Upper lobe of right lung (tissue), 1 donor: Measurements from ENCODE around the gene GNRH2. TPM values are rescaled to one million over a fixed set of nuclear protein-coding genes. Genes with fewer than 3 reads are reported as not detected.
A peak's percentile ranks its signal among the peaks of the same experiment; 100 is the strongest.

Experiments
- ATAC-seq: fragments of 200-7000 bp; cut with Tn5 transposase; one replicate; pipeline ENCODE4 v1.9.1; 2020; ENCODE audit warnings: mild to moderate bottlenecking, moderate library complexity
- DNase-seq: peaks from one replicate; pipeline ENCODE4 v3.0.0-alpha.2; 2020
- H3K27ac ChIP-seq: fragments of 200-600 bp; one replicate; pipeline ENCODE4 v1.8.0; 2022
- H3K27me3 ChIP-seq: fragments of 200-600 bp; one replicate; pipeline ENCODE4 v1.8.0; 2022; ENCODE audit warnings: mild to moderate bottlenecking
- H3K36me3 ChIP-seq: fragments of 200-600 bp; one replicate; pipeline ENCODE4 v1.8.0; 2022
- H3K4me1 ChIP-seq: fragments of 200-600 bp; one replicate; pipeline ENCODE4 v1.8.0; 2022
- H3K4me3 ChIP-seq: fragments of 200-600 bp; one replicate; pipeline ENCODE4 v1.8.0; 2022; ENCODE audit warnings: mild to moderate bottlenecking
- H3K9me3 ChIP-seq: fragments of 200-600 bp; one replicate; pipeline ENCODE4 v1.8.0; 2022
- intact Hi-C: fragments of 100-400 bp; cut with DNase I; formaldehyde crosslinking; loops from one replicate; pipeline ENCODE4 v1.11.0; 2022
- long read RNA-seq: library from polyadenylated mRNA; unstranded; transcript quantifications from one replicate; pipeline ENCODE4 v2.0.0, GENCODE V29; 2021
- total RNA-seq: library from RNA; stranded (reverse); fragmentation: NEBNext Ultra II Directional; extraction: Animal tissue kit (Norgen Biotek cat#: 25700); gene quantifications from one replicate; pipeline ENCODE4 v1.2.1, GENCODE V29; 2021
- TF ChIP-seq, protein P1 (sequence below): fragments of 200-600 bp; IDR thresholded peaks from one replicate; pipeline ENCODE4 v1.8.0; 2022; ENCODE audit warnings: antibody characterized with exemption
- donor health status: DM: no; HTN: yes; CAD: no; lungs with severe emphysema.

GNRH2 gene, protein sequence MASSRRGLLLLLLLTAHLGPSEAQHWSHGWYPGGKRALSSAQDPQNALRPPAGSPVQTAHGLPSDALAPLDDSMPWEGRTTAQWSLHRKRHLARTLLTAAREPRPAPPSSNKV
- not detected for total RNA-seq
- long read RNA-seq: 0 reads

DNA sequence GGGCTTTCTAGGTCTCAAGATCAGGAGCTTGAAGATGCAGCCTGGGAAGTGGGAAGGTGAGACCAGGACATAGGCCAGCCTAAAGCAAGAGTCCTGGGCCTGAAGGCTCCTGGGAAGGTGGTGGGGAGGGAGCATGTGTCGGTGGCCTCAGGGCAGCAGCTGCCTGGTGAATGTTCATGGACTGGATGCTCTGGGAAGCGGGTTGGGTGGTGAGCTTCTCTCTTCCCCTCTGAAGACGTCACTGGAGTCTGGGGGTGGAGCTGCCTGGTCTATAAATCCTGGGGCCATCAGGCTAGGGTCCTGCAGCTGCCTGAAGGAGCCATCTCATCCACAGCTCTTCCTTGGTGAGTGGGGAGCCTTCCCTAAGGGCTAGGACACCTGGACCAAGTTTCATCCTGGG, at the start of gene GNRH2:
Gene GNRH2, plus strand, starts transcription at position 301 of the 400 bp plus-strand sequence. CDS start 793 bp downstream, outside the sequence.
- no peak within 1 kb of the TSS for H3K4me3 ChIP-seq
- H3K36me3 ChIP-seq: peaks cover 32% of the 10 kb centered on the region
- no peak for DNase-seq
- TF ChIP-seq, protein P1, sequence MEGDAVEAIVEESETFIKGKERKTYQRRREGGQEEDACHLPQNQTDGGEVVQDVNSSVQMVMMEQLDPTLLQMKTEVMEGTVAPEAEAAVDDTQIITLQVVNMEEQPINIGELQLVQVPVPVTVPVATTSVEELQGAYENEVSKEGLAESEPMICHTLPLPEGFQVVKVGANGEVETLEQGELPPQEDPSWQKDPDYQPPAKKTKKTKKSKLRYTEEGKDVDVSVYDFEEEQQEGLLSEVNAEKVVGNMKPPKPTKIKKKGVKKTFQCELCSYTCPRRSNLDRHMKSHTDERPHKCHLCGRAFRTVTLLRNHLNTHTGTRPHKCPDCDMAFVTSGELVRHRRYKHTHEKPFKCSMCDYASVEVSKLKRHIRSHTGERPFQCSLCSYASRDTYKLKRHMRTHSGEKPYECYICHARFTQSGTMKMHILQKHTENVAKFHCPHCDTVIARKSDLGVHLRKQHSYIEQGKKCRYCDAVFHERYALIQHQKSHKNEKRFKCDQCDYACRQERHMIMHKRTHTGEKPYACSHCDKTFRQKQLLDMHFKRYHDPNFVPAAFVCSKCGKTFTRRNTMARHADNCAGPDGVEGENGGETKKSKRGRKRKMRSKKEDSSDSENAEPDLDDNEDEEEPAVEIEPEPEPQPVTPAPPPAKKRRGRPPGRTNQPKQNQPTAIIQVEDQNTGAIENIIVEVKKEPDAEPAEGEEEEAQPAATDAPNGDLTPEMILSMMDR: no peak
- no peak for ATAC-seq
- no peaks in the 10 kb centered on the region for H3K27me3 ChIP-seq
- H3K27ac ChIP-seq: peak within 1 kb of the TSS; percentile 42
- no peaks in the 10 kb centered on the region for H3K9me3 ChIP-seq
- intact Hi-C loops: no loop called here
- H3K4me1 ChIP-seq: peaks cover 15% of the 10 kb centered on the region

DNA sequence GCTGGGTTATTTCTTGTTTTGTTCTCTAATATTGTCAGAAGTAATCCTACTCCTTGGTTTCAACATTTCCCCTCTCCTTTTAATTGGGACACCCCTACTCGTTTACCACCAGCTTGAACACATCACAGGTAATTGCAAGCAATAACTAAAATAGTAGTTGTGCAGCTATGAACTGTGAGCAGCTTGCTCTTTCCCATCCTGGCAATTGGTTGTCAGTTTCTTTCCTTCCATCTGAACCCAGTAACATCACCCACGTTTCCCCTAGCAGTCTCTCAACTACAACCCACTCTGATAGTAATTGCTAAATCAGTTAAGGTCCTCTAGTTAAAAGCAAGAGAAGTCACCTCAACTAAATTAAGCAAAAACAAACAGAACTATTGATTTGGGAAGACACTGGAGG, 47.6 kb upstream of the GNRH2 start:
- H3K4me1 ChIP-seq: no peaks in the 10 kb centered on the region
- ATAC-seq (no peak), DNase-seq (no peak)
- H3K36me3 ChIP-seq: peaks cover 58% of the 10 kb centered on the region
- H3K4me3 ChIP-seq: no peak overlapping the region
- H3K27ac ChIP-seq: no peak overlapping the region
- no peaks in the 10 kb centered on the region for H3K27me3 ChIP-seq
- TF ChIP-seq, protein P1: no peak
- intact Hi-C loops: no loop called here
- H3K9me3 ChIP-seq: no peaks in the 10 kb centered on the region

DNA sequence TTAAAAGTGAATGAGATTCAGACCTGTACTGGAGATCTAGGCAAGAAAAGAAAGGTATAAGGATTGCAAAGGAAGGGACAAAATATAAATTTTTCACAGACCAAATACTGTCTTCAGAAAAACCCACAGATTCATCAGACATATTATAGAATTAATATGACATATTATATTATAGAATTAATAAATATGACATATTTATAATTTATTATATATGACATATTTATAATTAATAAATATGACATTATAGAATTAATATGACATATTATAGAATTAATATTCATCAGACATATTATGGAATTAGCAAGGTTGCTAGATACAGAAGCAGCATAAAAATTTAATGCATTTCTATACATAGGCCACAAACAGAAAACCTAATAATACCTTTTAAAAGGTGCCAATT, 44.7 kb upstream of the GNRH2 start:
- ATAC-seq (no peak), DNase-seq (no peak)
- Histone ChIP-seq H3K27me3 (no peaks in the 10 kb centered on the region), H3K4me3 (no peak overlapping the region), H3K27ac (no peak overlapping the region), H3K36me3 (peaks cover 36% of the 10 kb centered on the region), H3K4me1 (no peaks in the 10 kb centered on the region), H3K9me3 (no peaks in the 10 kb centered on the region)
- TF ChIP-seq, protein P1: no peak
- intact Hi-C loops: no loop called here

DNA sequence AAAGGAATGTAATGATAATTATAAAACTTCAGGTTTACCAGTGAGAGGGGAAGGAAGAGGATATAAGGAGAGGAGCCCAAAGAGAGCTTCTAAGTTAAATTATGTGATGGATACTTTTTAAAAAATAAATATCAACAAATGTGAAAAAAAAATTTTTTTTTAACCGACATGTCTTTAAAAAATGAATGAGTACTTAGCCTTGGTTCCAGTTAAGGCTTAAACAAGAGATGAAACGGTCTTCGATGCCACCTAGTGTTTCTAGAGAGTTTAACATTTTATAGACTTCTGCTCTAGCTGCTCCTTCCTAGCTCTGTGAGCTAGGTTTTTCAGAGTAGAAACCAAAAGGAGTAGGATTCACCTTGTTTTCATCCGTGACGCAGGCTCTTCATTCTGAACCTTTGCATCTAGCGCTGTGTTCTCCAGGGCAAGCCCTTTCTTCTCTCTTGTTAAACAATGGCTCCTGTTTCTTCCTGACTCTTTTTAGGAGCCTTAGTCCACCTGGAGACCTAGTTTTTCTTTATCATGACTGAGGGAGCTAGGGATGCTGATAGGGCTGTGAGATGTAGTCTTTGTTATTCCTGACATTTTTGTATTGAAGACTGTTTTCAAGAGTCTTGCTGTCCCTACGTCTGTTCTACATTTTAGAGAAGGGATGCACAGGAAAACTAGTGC, 42.4 kb upstream of the GNRH2 start:
- H3K27ac ChIP-seq: no peak overlapping the region
- H3K4me3 ChIP-seq: no peak overlapping the region
- ATAC-seq (peak; percentile 84), DNase-seq (no peak)
- peaks cover 29% of the 10 kb centered on the region for H3K36me3 ChIP-seq
- H3K9me3 ChIP-seq: no peaks in the 10 kb centered on the region
- no peaks in the 10 kb centered on the region for H3K27me3 ChIP-seq
- TF ChIP-seq, protein P1: peak; percentile 58
- H3K4me1 ChIP-seq: no peaks in the 10 kb centered on the region
- intact Hi-C loops: no loop called here

DNA sequence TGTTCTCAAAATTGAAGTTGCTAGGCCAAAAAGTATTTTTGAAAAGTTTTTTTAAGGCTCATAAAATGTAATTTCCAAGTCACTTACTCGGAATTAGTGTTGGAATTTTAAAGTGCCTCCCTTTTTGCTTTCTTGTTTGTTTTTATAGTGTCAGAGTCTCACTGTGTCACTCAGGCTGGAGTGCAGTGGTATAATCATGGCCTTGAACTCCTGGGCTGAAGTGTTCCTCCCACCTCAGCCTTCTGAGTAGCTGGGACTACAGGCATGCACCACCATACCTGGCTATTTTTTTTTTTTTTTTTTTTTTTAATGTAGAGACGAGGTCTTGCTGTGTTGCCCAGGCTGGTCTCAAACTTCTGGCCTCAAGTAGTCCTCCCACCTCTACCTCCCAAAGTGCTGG, 40.0 kb upstream of the GNRH2 start:
- H3K27me3 ChIP-seq: no peaks in the 10 kb centered on the region
- ATAC-seq (no peak), DNase-seq (no peak)
- no peak overlapping the region for H3K4me3 ChIP-seq
- intact Hi-C loops: no loop called here
- H3K36me3 ChIP-seq: peaks cover 47% of the 10 kb centered on the region
- no peaks in the 10 kb centered on the region for H3K4me1 ChIP-seq
- TF ChIP-seq, protein P1: no peak
- no peaks in the 10 kb centered on the region for H3K9me3 ChIP-seq
- no peak overlapping the region for H3K27ac ChIP-seq
